Dermis blood vessel endothelial cell (primary cell): ENCODE data around the gene TMEM106C. TPM values are rescaled to one million over a fixed set of nuclear protein-coding genes. Genes with fewer than 3 reads are reported as not detected.

Experiments used
- DNase-seq: peaks from one replicate; pipeline ENCODE4 v3.0.0; 2010
- total RNA-seq: library from RNA; depleted of rRNA; stranded (reverse); fragments of >200 nt; gene quantifications from 2 replicates; pipeline ENCODE4 v1.2.3, GENCODE V29; 2014

Gene TMEM106C
- total RNA-seq, 1 donor from 2014 or later, result 74.4 TPM

- no peak for DNase-seq
Observed at GRCh38 chr12:47997321-47997720, 33.9 kb downstream of the TMEM106C start.

GRCh38 chr12:47999816-48000215 is 36.4 kb downstream of the TMEM106C start:
- no peak for DNase-seq

GRCh38 chr12:48000878-48001504 is 37.6 kb downstream of the TMEM106C start:
- peak; percentile 43 for DNase-seq

- DNase-seq, result peak; percentile 37
Observed at GRCh38 chr12:48001505-48002413, 38.4 kb downstream of the TMEM106C start.

- DNase-seq, result no peak
Observed at GRCh38 chr12:48002414-48002730, 39.0 kb downstream of the TMEM106C start.

GRCh38 chr12:48002773-48003218 is 39.4 kb downstream of the TMEM106C start:
- peak; percentile 53 for DNase-seq

GRCh38 chr12:48003226-48004052 is 40.0 kb downstream of the TMEM106C start:
- DNase-seq, result no peak

- peak; percentile 25 for DNase-seq
Observed at GRCh38 chr12:48004053-48004941, 40.9 kb downstream of the TMEM106C start, which contains the start of gene COL2A1. Gene COL2A1 (minus strand): TSS chr12:48004476. CDS start chr12:48004321, 155 bp downstream.

- no peak for DNase-seq
Observed at GRCh38 chr12:48005001-48005749, 41.8 kb downstream of the TMEM106C start.

GRCh38 chr12:48005750-48006021 is 42.3 kb downstream of the TMEM106C start:
- DNase-seq, result no peak

- DNase-seq, result no peak
Observed at GRCh38 chr12:48007206-48007605, 43.8 kb downstream of the TMEM106C start.

- DNase-seq, result no peak
Observed at GRCh38 chr12:48008349-48008748, 45.0 kb downstream of the TMEM106C start.

- DNase-seq, result no peak
Observed at GRCh38 chr12:48008950-48009349, 45.6 kb downstream of the TMEM106C start.

GRCh38 chr12:48009471-48009870 is 46.1 kb downstream of the TMEM106C start:
- no peak for DNase-seq

GRCh38 chr12:48010366-48010970 is 47.1 kb downstream of the TMEM106C start:
- no peak for DNase-seq

- DNase-seq, result no peak
Observed at GRCh38 chr12:48012070-48012469, 48.7 kb downstream of the TMEM106C start.

GRCh38 chr12:48013287-48013686 is 49.9 kb downstream of the TMEM106C start:
- DNase-seq, result no peak

GRCh38 chr12:48015129-48015528 is 51.7 kb downstream of the TMEM106C start:
- DNase-seq, result no peak

GRCh38 chr12:48015954-48016353 is 52.6 kb downstream of the TMEM106C start:
- no peak for DNase-seq

- DNase-seq, result peak; percentile 16
Observed at GRCh38 chr12:48016373-48017020, 53.1 kb downstream of the TMEM106C start.
